GM12873 (cell line): ENCODE results near the gene CNEP1R1.

ENCODE experiments used
- TF ChIP-seq, protein P1 (sequence below): IDR thresholded peaks from 2 replicates; pipeline ENCODE4 v1.5.1; 2012; ENCODE audit warnings: low read depth, mild to moderate bottlenecking, moderate library complexity, low read length, control low read depth; ENCODE audit not compliant: insufficient read depth; ENCODE audit errors: missing control alignments

The CNEP1R1 gene, protein sequence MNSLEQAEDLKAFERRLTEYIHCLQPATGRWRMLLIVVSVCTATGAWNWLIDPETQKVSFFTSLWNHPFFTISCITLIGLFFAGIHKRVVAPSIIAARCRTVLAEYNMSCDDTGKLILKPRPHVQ

DNA sequence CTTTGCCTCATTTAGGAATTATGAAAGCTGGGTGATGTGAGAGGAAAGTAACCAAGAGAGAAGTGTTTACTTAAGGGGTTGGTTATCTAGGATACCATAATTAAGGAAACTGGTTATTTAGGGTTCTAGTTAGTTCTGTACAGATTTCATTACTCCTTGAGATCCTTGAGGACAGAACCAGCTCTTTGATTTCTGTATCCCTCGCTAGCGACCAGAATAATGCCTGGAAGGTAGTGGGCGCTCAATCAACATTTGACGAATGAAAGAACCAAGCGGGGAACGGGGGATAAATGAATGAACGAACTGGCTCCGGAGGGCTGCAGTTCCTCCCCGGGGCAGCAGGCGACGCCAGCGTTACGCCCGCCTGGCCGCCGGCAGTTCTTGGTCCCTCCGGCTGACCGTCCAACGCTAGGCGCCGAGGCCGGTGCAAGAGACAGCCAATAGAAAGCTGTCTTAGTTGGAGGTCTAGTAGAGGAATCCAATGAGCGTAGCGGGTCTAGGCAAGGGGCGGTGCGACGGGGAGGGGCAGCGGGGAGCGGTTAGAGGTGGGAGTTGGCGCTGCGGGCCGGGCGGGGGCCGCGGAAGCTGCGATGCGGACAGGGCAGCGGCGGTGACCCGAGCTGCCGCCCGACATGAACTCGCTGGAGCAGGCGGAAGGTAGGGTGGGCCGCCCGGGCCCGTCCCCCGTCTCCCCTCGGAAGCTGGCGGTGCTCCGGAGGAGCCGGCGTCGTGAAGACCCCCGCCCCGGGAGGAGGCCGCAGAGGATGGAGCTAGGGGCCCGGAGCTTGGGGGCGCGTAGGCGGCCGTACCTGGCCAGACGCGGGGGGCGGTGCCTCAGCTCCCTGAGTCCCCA lies at the start of gene CNEP1R1:
Gene CNEP1R1, plus strand, starts transcription at position 542 of the 853 bp plus-strand sequence. Its CDS starts 91 bp downstream, at position 633.
- TF ChIP-seq, protein P1, sequence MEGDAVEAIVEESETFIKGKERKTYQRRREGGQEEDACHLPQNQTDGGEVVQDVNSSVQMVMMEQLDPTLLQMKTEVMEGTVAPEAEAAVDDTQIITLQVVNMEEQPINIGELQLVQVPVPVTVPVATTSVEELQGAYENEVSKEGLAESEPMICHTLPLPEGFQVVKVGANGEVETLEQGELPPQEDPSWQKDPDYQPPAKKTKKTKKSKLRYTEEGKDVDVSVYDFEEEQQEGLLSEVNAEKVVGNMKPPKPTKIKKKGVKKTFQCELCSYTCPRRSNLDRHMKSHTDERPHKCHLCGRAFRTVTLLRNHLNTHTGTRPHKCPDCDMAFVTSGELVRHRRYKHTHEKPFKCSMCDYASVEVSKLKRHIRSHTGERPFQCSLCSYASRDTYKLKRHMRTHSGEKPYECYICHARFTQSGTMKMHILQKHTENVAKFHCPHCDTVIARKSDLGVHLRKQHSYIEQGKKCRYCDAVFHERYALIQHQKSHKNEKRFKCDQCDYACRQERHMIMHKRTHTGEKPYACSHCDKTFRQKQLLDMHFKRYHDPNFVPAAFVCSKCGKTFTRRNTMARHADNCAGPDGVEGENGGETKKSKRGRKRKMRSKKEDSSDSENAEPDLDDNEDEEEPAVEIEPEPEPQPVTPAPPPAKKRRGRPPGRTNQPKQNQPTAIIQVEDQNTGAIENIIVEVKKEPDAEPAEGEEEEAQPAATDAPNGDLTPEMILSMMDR, result peak; percentile 100

DNA sequence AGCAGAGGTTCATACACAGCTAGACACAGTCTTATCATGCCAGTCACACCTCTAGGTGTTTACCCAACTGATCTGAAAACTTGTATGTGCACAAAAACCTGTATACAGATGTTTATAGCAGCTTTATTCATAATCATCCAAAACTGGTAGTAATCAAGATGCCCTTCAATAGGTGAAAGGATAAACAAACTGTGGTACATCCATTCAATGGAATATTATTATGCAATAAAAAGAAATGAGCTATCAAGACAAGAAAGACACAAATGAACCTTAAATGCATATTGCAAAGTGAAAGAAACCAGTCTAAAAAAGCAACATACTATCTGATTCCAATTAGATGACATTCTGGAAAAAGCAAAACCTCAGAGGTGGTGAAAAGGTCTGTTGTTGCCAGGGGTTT lies 47.6 kb upstream of the CNEP1R1 start:
- TF ChIP-seq, protein P1, result no peak

DNA sequence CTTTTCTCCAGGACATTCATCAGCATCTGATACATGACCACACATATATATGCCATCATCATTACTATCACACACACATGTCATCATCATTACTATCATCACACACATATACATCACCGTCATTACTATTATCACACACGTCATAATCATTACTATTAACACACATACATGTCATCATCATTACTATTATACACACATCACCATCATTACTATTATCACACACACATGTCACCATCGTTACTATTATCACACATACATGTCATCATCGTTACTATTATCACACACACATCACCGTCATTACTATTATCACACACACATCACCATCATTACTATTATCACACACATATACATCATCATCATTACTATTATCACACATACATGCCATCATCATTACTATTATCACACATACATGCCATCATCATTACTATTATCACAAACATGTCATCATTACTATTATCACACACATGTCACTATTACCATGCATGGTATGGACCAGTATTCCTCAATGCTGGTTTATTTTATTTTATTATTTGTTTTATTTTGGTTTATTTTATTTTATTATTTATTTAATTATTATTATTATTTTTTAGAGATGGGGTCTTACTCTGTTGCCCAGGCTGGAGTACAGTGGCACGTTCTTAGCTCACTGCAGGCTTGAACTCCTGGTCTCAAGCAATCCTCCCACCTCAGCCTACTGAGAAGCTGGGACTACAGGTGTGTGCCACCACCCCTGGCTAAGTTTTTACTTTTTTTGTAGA lies 46.3 kb upstream of the CNEP1R1 start:
- TF ChIP-seq, protein P1, result no peak

DNA sequence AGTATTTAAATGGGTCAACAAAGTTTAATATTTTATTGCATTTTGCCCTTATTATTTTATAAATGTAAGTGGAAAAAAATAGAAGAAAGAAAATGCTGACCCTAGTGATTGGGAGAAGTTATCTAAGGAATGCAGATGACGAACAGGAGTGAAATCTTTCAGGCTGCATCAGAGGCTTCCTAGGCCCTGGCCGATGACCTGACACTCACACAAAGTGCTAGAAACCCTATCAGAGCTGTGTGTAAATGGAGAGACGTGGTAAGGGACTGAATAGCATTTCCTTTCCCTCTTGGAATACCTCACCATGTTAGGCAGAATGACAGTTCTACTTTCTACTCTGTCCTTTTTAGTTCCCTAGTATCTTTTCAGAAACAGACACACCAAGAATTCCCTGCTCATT lies 44.9 kb upstream of the CNEP1R1 start:
- TF ChIP-seq, protein P1, result no peak

DNA sequence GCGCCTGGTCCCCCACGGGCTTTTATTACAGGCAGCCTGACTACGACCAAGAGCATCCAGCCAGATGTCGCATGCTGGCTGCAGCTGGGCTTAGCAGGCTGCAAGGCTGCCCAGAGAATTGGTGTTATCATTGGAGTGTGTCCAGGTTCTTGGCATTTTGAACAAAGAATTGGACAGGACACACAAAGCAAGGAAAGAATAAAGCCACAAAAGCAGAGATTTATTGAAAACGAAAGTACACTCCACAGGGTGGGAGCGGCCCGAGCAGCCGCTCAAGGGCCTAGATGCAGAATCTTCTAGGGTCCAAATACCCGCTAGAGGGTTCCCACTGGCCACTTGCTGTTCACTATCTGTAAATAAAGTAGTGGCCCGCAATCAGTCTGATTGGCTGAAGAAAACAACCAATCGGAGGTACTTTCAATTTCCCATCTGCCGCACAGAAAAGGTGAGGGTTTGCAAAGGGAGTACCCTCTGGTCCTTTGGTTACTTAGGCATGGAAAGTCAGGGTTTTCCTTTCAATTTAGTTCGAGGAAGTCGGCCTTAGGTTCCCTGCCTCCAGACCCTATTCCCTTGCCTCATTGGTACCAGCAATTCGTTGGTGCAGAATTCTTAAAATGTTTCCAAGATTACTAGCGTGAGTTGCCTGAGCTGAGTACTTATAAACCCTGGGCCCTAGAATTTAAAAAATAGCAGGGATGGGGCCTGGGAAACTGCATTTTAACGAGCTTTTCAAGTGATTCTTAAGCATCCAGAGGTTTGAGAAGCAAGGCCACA lies 38.5 kb upstream of the CNEP1R1 start:
- TF ChIP-seq, protein P1, result no peak

DNA sequence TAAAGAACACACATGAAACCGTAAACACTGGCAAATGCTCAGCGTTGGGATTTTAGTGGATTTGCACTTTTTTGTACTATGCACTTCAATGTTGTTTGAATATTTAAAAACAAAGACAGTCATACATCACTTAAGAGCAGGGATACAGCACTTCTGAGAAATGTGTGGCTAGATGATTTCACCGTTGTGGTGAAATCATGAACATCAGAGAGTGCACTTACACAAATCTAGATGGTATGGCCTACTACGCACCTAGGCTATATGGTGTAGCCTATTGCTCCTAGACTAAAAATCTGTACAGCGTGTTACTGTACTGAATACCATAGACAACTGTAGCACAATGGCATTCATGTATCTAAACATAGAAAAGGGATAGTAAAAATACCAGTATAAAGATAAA lies 37.6 kb upstream of the CNEP1R1 start:
- TF ChIP-seq, protein P1, result no peak

DNA sequence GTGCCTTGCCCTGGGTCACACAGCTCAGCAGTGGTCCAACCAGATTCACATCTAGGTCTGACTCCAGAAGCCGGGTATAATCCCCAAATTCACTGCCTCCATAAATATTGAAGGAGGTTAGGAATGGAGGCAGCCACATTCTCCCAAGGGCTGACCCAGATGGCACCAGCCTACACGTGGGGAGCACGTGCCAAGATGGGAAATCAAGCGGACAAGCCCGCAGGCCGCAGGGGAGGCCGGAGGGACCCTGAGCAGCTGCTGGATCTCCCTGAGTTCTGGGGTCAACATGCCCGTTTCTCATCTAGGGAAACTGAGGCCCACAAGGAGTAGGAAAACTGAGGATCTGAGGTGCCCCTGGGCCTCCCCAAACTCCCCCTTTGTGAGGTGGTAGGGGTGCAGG lies 32.2 kb upstream of the CNEP1R1 start:
- TF ChIP-seq, protein P1, result no peak
